ENCODE data around the gene GUCY2D. TPM values are rescaled to one million over a fixed set of nuclear protein-coding genes. Genes with fewer than 3 reads are reported as not detected.
A peak's percentile ranks its signal among the peaks of the same experiment; 100 is the strongest.

The GUCY2D gene
- total and polyA plus RNA-seq, 7 donors: 0.04 TPM; not detected in 6

DNA sequence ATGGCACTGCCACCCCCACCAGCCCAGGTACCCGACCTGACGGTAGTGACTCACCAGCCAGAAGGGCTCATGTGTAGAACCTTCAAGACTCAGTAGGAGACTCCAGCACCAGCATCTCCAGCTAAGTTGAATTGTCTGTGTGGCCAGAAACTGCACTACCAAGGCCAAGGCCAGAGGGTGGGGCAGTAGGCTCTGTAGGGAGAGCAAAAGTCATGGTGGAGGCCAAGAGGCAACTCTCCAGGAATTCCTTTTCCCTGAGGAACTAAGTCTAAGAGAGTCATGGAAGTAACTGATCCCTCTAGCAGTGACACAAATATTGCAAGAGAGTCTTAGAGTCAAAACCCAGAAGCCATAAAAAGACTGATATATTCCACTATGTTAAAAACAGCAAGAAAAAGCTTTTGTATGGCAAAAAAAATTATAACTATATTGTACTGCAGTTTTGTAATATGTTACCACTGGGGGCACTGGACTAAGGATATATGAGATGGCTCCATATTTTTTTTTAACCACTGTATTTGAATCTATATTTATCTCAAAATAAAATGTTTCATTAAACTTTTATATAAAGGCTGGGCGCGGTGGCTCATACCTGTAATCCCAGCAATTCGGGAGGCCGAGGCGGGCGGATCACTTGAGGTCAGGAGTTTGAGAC is 30.2 kb upstream of the GUCY2D start:
- intact Hi-C loops (cut with DNase I): no loop called here
- Histone ChIP-seq H3K9me3 (peaks cover 0 to 9% (median 5%) of the 10 kb centered on the region in 4 donors), H3K4me3 (no peak overlapping the region), H3K36me3 (no peaks in the 10 kb centered on the region), H3K27me3 (no peaks in the 10 kb centered on the region), H3K27ac (no peak overlapping the region), H3K4me1 (no peaks in the 10 kb centered on the region)
- TF ChIP-seq POLR2A (IDR thresholded peaks at IDR 0.05): no peak
- TF ChIP-seq, protein P1, sequence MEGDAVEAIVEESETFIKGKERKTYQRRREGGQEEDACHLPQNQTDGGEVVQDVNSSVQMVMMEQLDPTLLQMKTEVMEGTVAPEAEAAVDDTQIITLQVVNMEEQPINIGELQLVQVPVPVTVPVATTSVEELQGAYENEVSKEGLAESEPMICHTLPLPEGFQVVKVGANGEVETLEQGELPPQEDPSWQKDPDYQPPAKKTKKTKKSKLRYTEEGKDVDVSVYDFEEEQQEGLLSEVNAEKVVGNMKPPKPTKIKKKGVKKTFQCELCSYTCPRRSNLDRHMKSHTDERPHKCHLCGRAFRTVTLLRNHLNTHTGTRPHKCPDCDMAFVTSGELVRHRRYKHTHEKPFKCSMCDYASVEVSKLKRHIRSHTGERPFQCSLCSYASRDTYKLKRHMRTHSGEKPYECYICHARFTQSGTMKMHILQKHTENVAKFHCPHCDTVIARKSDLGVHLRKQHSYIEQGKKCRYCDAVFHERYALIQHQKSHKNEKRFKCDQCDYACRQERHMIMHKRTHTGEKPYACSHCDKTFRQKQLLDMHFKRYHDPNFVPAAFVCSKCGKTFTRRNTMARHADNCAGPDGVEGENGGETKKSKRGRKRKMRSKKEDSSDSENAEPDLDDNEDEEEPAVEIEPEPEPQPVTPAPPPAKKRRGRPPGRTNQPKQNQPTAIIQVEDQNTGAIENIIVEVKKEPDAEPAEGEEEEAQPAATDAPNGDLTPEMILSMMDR (IDR thresholded peaks at IDR 0.05): no peak
- no peak for TF ChIP-seq EP300 (IDR thresholded peaks at IDR 0.05)
- no peak for TF ChIP-seq POLR2AphosphoS5 (IDR thresholded peaks at IDR 0.05)
- 95 to 96% methylated on average over 8 of the region's 8 CpGs for WGBS, 2 donors
- DNase-seq: peak; percentile 50

DNA sequence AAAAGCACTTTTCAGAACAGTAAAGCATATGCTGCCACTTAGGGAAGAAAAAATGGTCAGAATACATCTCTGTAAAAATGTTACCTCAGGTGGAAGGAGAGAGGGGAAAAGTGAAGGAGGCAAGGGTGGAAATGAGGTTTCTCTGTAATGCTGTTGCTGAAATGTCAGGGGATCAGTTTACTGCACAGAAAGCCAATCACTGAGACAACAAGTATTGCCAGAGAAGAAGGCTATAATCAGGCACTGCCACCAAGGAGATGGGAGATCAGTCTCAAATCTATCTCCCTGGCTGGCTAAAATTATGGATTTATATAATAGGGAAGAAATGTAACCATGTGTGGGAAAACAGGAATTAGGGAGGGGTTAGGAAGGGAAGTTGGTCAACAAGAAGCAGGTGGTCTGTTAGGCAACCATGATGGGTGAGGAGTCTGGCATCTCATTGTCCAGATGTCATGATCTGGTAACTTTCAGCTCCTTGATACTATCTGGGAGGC is 27.7 kb upstream of the GUCY2D start:
- DNase-seq: no peak
- H3K27me3 ChIP-seq: no peaks in the 10 kb centered on the region
- no peaks in the 10 kb centered on the region for H3K36me3 ChIP-seq
- H3K4me1 ChIP-seq: no peaks in the 10 kb centered on the region
- no peak overlapping the region for H3K4me3 ChIP-seq
- H3K27ac ChIP-seq: no peak overlapping the region
- intact Hi-C loops (cut with DNase I): no loop called here
- H3K9me3 ChIP-seq: peaks cover 0 to 9% (median 5%) of the 10 kb centered on the region in 4 donors
- TF ChIP-seq, protein P1 (IDR thresholded peaks at IDR 0.05): no peak
- no peak for TF ChIP-seq POLR2A (IDR thresholded peaks at IDR 0.05)
- TF ChIP-seq EP300 (IDR thresholded peaks at IDR 0.05): no peak
- TF ChIP-seq POLR2AphosphoS5 (IDR thresholded peaks at IDR 0.05): no peak

DNA sequence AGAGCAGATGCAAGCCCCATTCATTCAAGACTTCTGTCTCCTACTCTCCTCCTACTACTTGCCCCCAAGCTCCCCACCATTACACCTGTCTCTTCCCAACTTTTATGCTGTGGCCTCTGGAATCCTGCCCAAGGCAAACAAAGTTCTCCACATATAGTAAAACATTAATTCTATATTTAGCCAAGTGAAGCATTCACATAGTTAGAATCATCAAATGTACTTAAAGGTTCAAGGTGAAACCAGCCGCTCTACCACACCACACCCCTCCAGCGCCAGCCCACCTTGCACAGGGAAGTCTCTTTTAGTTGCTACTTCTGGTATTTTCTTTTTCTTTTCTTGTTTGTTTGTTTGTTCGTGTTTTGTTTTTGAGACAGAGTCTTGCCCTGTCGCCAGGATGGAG is 25.4 kb upstream of the GUCY2D start:
- no peaks in the 10 kb centered on the region for H3K27me3 ChIP-seq
- H3K27ac ChIP-seq: no peak overlapping the region
- no peak overlapping the region for H3K4me3 ChIP-seq
- TF ChIP-seq POLR2A (IDR thresholded peaks at IDR 0.05): no peak
- TF ChIP-seq, protein P1 (IDR thresholded peaks at IDR 0.05): no peak
- no peak for TF ChIP-seq EP300 (IDR thresholded peaks at IDR 0.05)
- no peak for TF ChIP-seq POLR2AphosphoS5 (IDR thresholded peaks at IDR 0.05)
- no peaks in the 10 kb centered on the region for H3K4me1 ChIP-seq
- no peaks in the 10 kb centered on the region for H3K36me3 ChIP-seq
- intact Hi-C loops (cut with DNase I): no loop called here
- WGBS, 2 donors: 26 to 71% methylated on average over 4 of the region's 4 CpGs
- H3K9me3 ChIP-seq: peaks cover 0 to 9% (median 5%) of the 10 kb centered on the region in 4 donors
- DNase-seq: peak; percentile 43

DNA sequence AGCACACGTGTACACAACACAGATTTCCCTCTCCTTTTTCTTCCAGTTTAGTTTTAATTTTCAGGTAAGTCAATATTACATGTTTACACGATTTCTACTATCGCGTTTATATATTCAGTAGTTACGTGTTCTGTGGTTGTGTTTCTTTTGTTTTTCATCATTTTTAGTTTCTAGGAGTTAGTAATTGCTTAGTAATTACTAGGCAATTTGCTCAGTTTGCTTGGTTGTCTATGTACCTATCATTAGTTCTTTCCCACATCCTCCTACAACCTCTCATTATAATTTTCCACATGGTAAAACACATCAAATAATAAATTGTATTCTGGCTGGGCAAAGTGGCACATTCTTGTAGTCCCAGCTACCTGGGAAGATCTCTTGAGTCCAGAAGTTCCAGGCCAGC is 24.6 kb upstream of the GUCY2D start:
- intact Hi-C loops (cut with DNase I): no loop called here
- H3K9me3 ChIP-seq: peaks cover 0 to 9% (median 5%) of the 10 kb centered on the region in 4 donors
- H3K27ac ChIP-seq: no peak overlapping the region
- DNase-seq: no peak
- 87 to 88% methylated on average over 5 of the region's 5 CpGs for WGBS, 2 donors
- no peak overlapping the region for H3K4me3 ChIP-seq
- no peaks in the 10 kb centered on the region for H3K4me1 ChIP-seq
- no peaks in the 10 kb centered on the region for H3K36me3 ChIP-seq
- TF ChIP-seq EP300 (IDR thresholded peaks at IDR 0.05) (no peak), POLR2A (IDR thresholded peaks at IDR 0.05) (no peak), POLR2AphosphoS5 (IDR thresholded peaks at IDR 0.05) (no peak)
- TF ChIP-seq, protein P1 (IDR thresholded peaks at IDR 0.05): no peak
- no peaks in the 10 kb centered on the region for H3K27me3 ChIP-seq

All from sigmoid colon (tissue), 7 donors.